Right lobe of liver (tissue), 6 donors: ENCODE data around the gene KCNC3. TPM values are rescaled to one million over a fixed set of nuclear protein-coding genes. Genes with fewer than 3 reads are reported as not detected.
"Not testable (repeated sequence)": the region's sequence is repeated elsewhere in the genome, so short reads cannot be mapped to it uniquely, and the experiment has no call there.

Experiments
- ATAC-seq, 4 donors: fragments of 200-7000 bp; cut with Tn5 transposase; one replicate each; pipeline ENCODE4 v1.9.1; 2020; ENCODE audit warnings: mild to moderate bottlenecking in 4 of 4, moderate library complexity in 4 of 4
- DNase-seq, 3 donors: peaks; one replicate each; pipeline ENCODE4 v3.0.0-alpha.2; 2020
- H3K27ac ChIP-seq, 3 donors: fragments of 200-600 bp; one replicate each; pipeline ENCODE4 v1.8.0; 2022
- H3K27me3 ChIP-seq, 2 donors: fragments of 200-600 bp; one replicate each; pipeline ENCODE4 v1.8.0; 2022
- H3K36me3 ChIP-seq, 4 donors: fragments of 200-600 bp; sonication (generic) in 1 of 4; one replicate each; pipeline versions ENCODE4 v1.5.1 to v1.8.0; 2017 to 2022; ENCODE audit warnings: control low read depth in 1 of 4
- H3K4me1 ChIP-seq, 4 donors: fragments of 200-600 bp; sonication (generic) in 1 of 4; one replicate each; pipeline versions ENCODE4 v1.5.1 to v1.8.0; 2017 to 2022; ENCODE audit warnings: control low read depth in 1 of 4
- H3K4me3 ChIP-seq, 3 donors: fragments of 200-600 bp; one replicate each; pipeline ENCODE4 v1.8.0; 2022
- H3K9me3 ChIP-seq, 4 donors: fragments of 200-600 bp; sonication (generic) in 1 of 4; one replicate each; pipeline versions ENCODE4 v1.5.1 to v1.8.0; 2017 to 2022; ENCODE audit warnings: control low read depth in 1 of 4
- CTCF ChIP-seq, 4 donors: fragments of 200-600 bp in 3 of 4; fragments of 450-650 bp in 1 of 4; IDR thresholded peaks; one replicate each; pipeline versions ENCODE4 v1.5.1 to v1.8.0; 2016 to 2022; ENCODE audit warnings: antibody characterized with exemption in 4 of 4, mild to moderate bottlenecking in 2 of 4
- POLR2A ChIP-seq: fragments of 450-650 bp; IDR thresholded peaks from one replicate; pipeline ENCODE4 v1.6.1; 2017; ENCODE audit warnings: antibody characterized with exemption, mild to moderate bottlenecking
- WGBS: methylation state at CpG from one replicate; pipeline ENCODE4 v1.1.6; 2018; ENCODE audit warnings: low coverage, low lambda C conversion rate; ENCODE audit not compliant: insufficient coverage; ENCODE audit errors: missing lambda C conversion rate; 5-methylcytosine and 5-hydroxymethylcytosine counted together
- intact Hi-C, 2 donors: fragments of 100-400 bp; cut with DNase I; formaldehyde crosslinking; loops; one replicate each; pipeline versions ENCODE4 v1.11.2 to v1.14.1; 2022
- total RNA-seq, 6 experiments: library from RNA; depleted of rRNA in 2 of 6; stranded (reverse); fragments of >200 nt in 2 of 6; fragmentation: NEBNext Ultra II Directional in 3 of 6; extraction: Animal tissue kit (Norgen Biotek cat#: 25700) in 3 of 6; gene quantifications; one replicate each; pipeline versions ENCODE4 v1.1.0 to v1.2.4, GENCODE V29; 2016 to 2023
- donor health status: DM: no; HTN: yes; CAD: no.
- donor health status: DM: no; HTN: no; CAD: no.
- donor health status: DM: no; HTN: no; CAD: no.
- donor health status: DM: no; HTN: yes; CAD: no.
- donor health status: DM: no; HTN: yes; CAD: no.

KCNC3 gene
- total RNA-seq, 6 experiments from 2014 or later: 0.92 to 3.0 (median 2.3) TPM

GRCh38 chr19:50359328-50359818 lies 30.2 kb upstream of the KCNC3 start:
- 83% methylated on average over 1 of the region's 11 CpGs for WGBS
- Histone ChIP-seq H3K9me3 (no peaks in the 10 kb centered on the region), H3K4me1 (no peaks in the 10 kb centered on the region), H3K27me3 (no peaks in the 10 kb centered on the region), H3K4me3 (no peak overlapping the region), H3K27ac (no peak overlapping the region), H3K36me3 (no peaks in the 10 kb centered on the region)
- TF ChIP-seq POLR2A (no peak), CTCF (IDR thresholded peaks at IDR 0.05) (no peak)
- no peak for ATAC-seq
- intact Hi-C loops: no loop called here
- DNase-seq: peak in 1 of 3 donors; percentile 54

GRCh38 chr19:50358483-50359327 lies 29.5 kb upstream of the KCNC3 start:
- intact Hi-C loops: no loop called here
- Histone ChIP-seq H3K27me3 (no peaks in the 10 kb centered on the region), H3K9me3 (no peaks in the 10 kb centered on the region), H3K36me3 (no peaks in the 10 kb centered on the region), H3K4me1 (no peaks in the 10 kb centered on the region), H3K27ac (peak overlapping the region in 1 of 3 donors; percentile 80), H3K4me3 (peak overlapping the region; percentile 46 to 59 (median 50))
- peak; percentile 73 to 77 (median 73) for DNase-seq
- ATAC-seq: peak in 3 of 4 donors; percentile 51 to 66 (median 56)
- WGBS: 61% methylated on average over 25 of the region's 54 CpGs
- TF ChIP-seq POLR2A (peak; percentile 39), CTCF (IDR thresholded peaks at IDR 0.05) (no peak)

- Histone ChIP-seq H3K27ac (peak overlapping the region; percentile 44 to 82 (median 80)), H3K4me3 (peak overlapping the region; percentile 46 to 59 (median 50)), H3K9me3 (no peaks in the 10 kb centered on the region), H3K4me1 (no peaks in the 10 kb centered on the region), H3K36me3 (no peaks in the 10 kb centered on the region), H3K27me3 (no peaks in the 10 kb centered on the region)
- 6% methylated on average over 30 of the region's 54 CpGs for WGBS
- DNase-seq (peak; percentile 74 to 84 (median 80)), ATAC-seq (peak; percentile 82 to 86 (median 84))
- TF ChIP-seq CTCF (IDR thresholded peaks at IDR 0.05) (peak; percentile 81 to 87 (median 85)), POLR2A (no peak)
- intact Hi-C loops: no loop called here
Measured at GRCh38 chr19:50357178-50358100, 28.3 kb upstream of the KCNC3 start.

- H3K4me1 ChIP-seq: peaks cover 0 to 4% (median 0%) of the 10 kb centered on the region in 4 donors
- no peaks in the 10 kb centered on the region for H3K9me3 ChIP-seq
- H3K36me3 ChIP-seq: no peaks in the 10 kb centered on the region
- DNase-seq (peak in 1 of 3 donors; percentile 29), ATAC-seq (no peak)
- H3K4me3 ChIP-seq: no peak overlapping the region
- H3K27me3 ChIP-seq: no peaks in the 10 kb centered on the region
- 34% methylated on average over 13 of the region's 13 CpGs for WGBS
- H3K27ac ChIP-seq: no peak overlapping the region
- intact Hi-C loops: no loop called here
- TF ChIP-seq CTCF (IDR thresholded peaks at IDR 0.05): no peak
- no peak for TF ChIP-seq POLR2A
Measured at GRCh38 chr19:50356691-50357177, 27.6 kb upstream of the KCNC3 start.

- H3K9me3 ChIP-seq, H3K27me3 ChIP-seq, H3K36me3 ChIP-seq, intact Hi-C loops, ATAC-seq, H3K27ac ChIP-seq, H3K4me3 ChIP-seq, DNase-seq: not testable (repeated sequence)
- WGBS: 90% methylated on average over 4 of the region's 7 CpGs
- H3K4me1 ChIP-seq: peaks cover 0 to 17% (median 0%) of the 10 kb centered on the region in 4 donors
Measured at GRCh38 chr19:50353487-50353880, 24.3 kb upstream of the KCNC3 start.
